ENCODE measurements around the gene FGF14. TPM values are rescaled to one million over a fixed set of nuclear protein-coding genes. Genes with fewer than 3 reads are reported as not detected.

The FGF14 gene
- total and polyA plus RNA-seq, 2 experiments from 2014 or later: 0.73 TPM; not detected in 1

GRCh38 chr13:102231479-102231878, 170.4 kb downstream of the FGF14 start:
- Histone ChIP-seq H3K4me3 (no peak overlapping the region), H3K27ac (no peak overlapping the region), H3K79me2 (no peaks in the 10 kb centered on the region), H3K27me3 (no peaks in the 10 kb centered on the region), H4K20me1 (ENCODE audit: insufficient read depth, poor library complexity, severe bottlenecking) (no peaks in the 10 kb centered on the region), H3K9me2 (replicated peaks; ENCODE audit: insufficient read depth) (no peaks in the 10 kb centered on the region), H3K4me2 (no peak overlapping the region), H3K9me3 (ENCODE audit: low read depth) (no peaks in the 10 kb centered on the region), H3K4me1 (ENCODE audit: insufficient read depth) (no peaks in the 10 kb centered on the region), H2AFZ (no peak overlapping the region), H3K36me3 (replicated peaks; ENCODE audit: insufficient read depth, low read depth) (no peaks in the 10 kb centered on the region)
- TF ChIP-seq EZH2 (IDR thresholded peaks at IDR 0.05; ENCODE audit: borderline replicate concordance): no peak
- no peak for TF ChIP-seq CTCF (IDR thresholded peaks at IDR 0.05; ENCODE audit: poor library complexity)
- no peak for TF ChIP-seq EZH2phosphoT487 (IDR thresholded peaks at IDR 0.05; ENCODE audit: low read depth, severe bottlenecking, unreplicated experiment)
- DNase-seq (ENCODE audit: low spot score): no peak
- 44% methylated on average over 2 of the region's 2 CpGs for WGBS (ENCODE audit: low lambda C conversion rate, missing lambda C conversion rate)

- Histone ChIP-seq H3K27ac (no peak overlapping the region), H2AFZ (no peak overlapping the region), H3K79me2 (no peaks in the 10 kb centered on the region), H3K9me2 (replicated peaks; ENCODE audit: insufficient read depth) (no peaks in the 10 kb centered on the region), H3K4me1 (ENCODE audit: insufficient read depth) (no peaks in the 10 kb centered on the region), H4K20me1 (ENCODE audit: insufficient read depth, poor library complexity, severe bottlenecking) (no peaks in the 10 kb centered on the region), H3K4me3 (no peak overlapping the region), H3K36me3 (replicated peaks; ENCODE audit: insufficient read depth, low read depth) (no peaks in the 10 kb centered on the region), H3K4me2 (no peak overlapping the region), H3K9me3 (ENCODE audit: low read depth) (no peaks in the 10 kb centered on the region), H3K27me3 (no peaks in the 10 kb centered on the region)
- TF ChIP-seq EZH2phosphoT487 (IDR thresholded peaks at IDR 0.05; ENCODE audit: low read depth, severe bottlenecking, unreplicated experiment): no peak
- no peak for DNase-seq (ENCODE audit: low spot score)
- WGBS (ENCODE audit: low lambda C conversion rate, missing lambda C conversion rate): 74% methylated on average over 6 of the region's 6 CpGs
These were observed 174.1 kb downstream of the FGF14 start for GRCh38 chr13:102227741-102228140.

GRCh38 chr13:102226591-102226990, 175.3 kb downstream of the FGF14 start:
- H3K36me3 ChIP-seq (replicated peaks; ENCODE audit: insufficient read depth, low read depth): no peaks in the 10 kb centered on the region
- H3K79me2 ChIP-seq: no peaks in the 10 kb centered on the region
- H3K4me1 ChIP-seq (ENCODE audit: insufficient read depth): no peaks in the 10 kb centered on the region
- no peak overlapping the region for H2AFZ ChIP-seq
- no peaks in the 10 kb centered on the region for H3K9me2 ChIP-seq (replicated peaks; ENCODE audit: insufficient read depth)
- TF ChIP-seq EZH2phosphoT487 (IDR thresholded peaks at IDR 0.05; ENCODE audit: low read depth, severe bottlenecking, unreplicated experiment) (no peak), EZH2 (IDR thresholded peaks at IDR 0.05; ENCODE audit: borderline replicate concordance) (no peak), CTCF (IDR thresholded peaks at IDR 0.05; ENCODE audit: poor library complexity) (no peak)
- H3K27ac ChIP-seq: no peak overlapping the region
- H3K27me3 ChIP-seq: no peaks in the 10 kb centered on the region
- no peaks in the 10 kb centered on the region for H4K20me1 ChIP-seq (ENCODE audit: insufficient read depth, poor library complexity, severe bottlenecking)
- H3K4me3 ChIP-seq: no peak overlapping the region
- 98% methylated on average over 1 of the region's 1 CpG for WGBS (ENCODE audit: low lambda C conversion rate, missing lambda C conversion rate)
- no peaks in the 10 kb centered on the region for H3K9me3 ChIP-seq (ENCODE audit: low read depth)
- no peak overlapping the region for H3K4me2 ChIP-seq
- no peak for DNase-seq (ENCODE audit: low spot score)

GRCh38 chr13:102225892-102226291, 176.0 kb downstream of the FGF14 start:
- Histone ChIP-seq H3K4me3 (no peak overlapping the region), H3K79me2 (no peaks in the 10 kb centered on the region), H3K27ac (no peak overlapping the region), H3K4me2 (no peak overlapping the region), H3K9me2 (replicated peaks; ENCODE audit: insufficient read depth) (no peaks in the 10 kb centered on the region), H3K4me1 (ENCODE audit: insufficient read depth) (no peaks in the 10 kb centered on the region), H2AFZ (no peak overlapping the region), H3K9me3 (ENCODE audit: low read depth) (no peaks in the 10 kb centered on the region), H3K36me3 (replicated peaks; ENCODE audit: insufficient read depth, low read depth) (no peaks in the 10 kb centered on the region), H4K20me1 (ENCODE audit: insufficient read depth, poor library complexity, severe bottlenecking) (no peaks in the 10 kb centered on the region), H3K27me3 (no peaks in the 10 kb centered on the region)
- WGBS (ENCODE audit: low lambda C conversion rate, missing lambda C conversion rate): 69% methylated on average over 6 of the region's 6 CpGs
- no peak for DNase-seq (ENCODE audit: low spot score)
- TF ChIP-seq CTCF (IDR thresholded peaks at IDR 0.05; ENCODE audit: poor library complexity): no peak
- TF ChIP-seq EZH2phosphoT487 (IDR thresholded peaks at IDR 0.05; ENCODE audit: low read depth, severe bottlenecking, unreplicated experiment): no peak
- no peak for TF ChIP-seq EZH2 (IDR thresholded peaks at IDR 0.05; ENCODE audit: borderline replicate concordance)
